Caco-2 (cell line): ENCODE results near the gene NKAPL. TPM values are rescaled to one million over a fixed set of nuclear protein-coding genes. Genes with fewer than 3 reads are reported as not detected.

Experiments used
- BruUV-seq: library from RNA; stranded (reverse); fragments of 400-500 nt; replicated peaks from 2 replicates; lab custom pipeline; 2021; lab: Mats Ljungman, UMichigan
- CTCF ChIA-PET: fragments of 300-600 bp; sonication (Branson Sonifier 250); formaldehyde crosslinking; loops from one replicate; lab custom pipeline; 2022; ENCODE audit warnings: antibody characterized with exemption; lab: Charles Lee
- POLR2A ChIA-PET: fragments of 300-600 bp; sonication (Branson Sonifier 250); formaldehyde crosslinking; loops from one replicate; lab custom pipeline; 2022; ENCODE audit warnings: antibody characterized with exemption; lab: Charles Lee
- DNase-seq, 2 experiments: peaks; one replicate each; pipeline versions ENCODE4 v3.0.0 to v3.0.0-alpha.2; 2020 to 2022
- H3K27me3 ChIP-seq: replicated peaks from 2 replicates; pipeline ENCODE4 v1.6.0; 2011; ENCODE audit warnings: low read length; ENCODE audit not compliant: control insufficient read depth, insufficient read depth
- H3K36me3 ChIP-seq: 2 replicates; pipeline ENCODE4 v1.5.1; 2011; ENCODE audit warnings: low read length; ENCODE audit not compliant: control insufficient read depth, insufficient read depth
- H3K4me1 ChIP-seq: fragments of 250-450 bp; sonication (Bioruptor Pico); 2 replicates; pipeline ENCODE4 v1.5.1; 2020; ENCODE audit warnings: mild to moderate bottlenecking
- H3K4me3 ChIP-seq: 2 replicates; pipeline ENCODE4 v1.5.1; 2011; ENCODE audit warnings: low read depth, mild to moderate bottlenecking, control low read depth, low read length
- H3K9me3 ChIP-seq: fragments of 250-450 bp; sonication (Bioruptor Pico); 2 replicates; pipeline ENCODE4 v1.5.1; 2020; ENCODE audit warnings: mild to moderate bottlenecking, moderate library complexity
- H3K27ac Mint-ChIP-seq: one replicate; pipeline ENCODE4 v1.8.0; 2022; ENCODE audit warnings: mixed read lengths; ENCODE audit not compliant: unreplicated experiment
- H3K27me3 Mint-ChIP-seq: one replicate; pipeline ENCODE4 v1.8.0; 2022; ENCODE audit warnings: mixed read lengths; ENCODE audit not compliant: insufficient read depth, unreplicated experiment
- H3K36me3 Mint-ChIP-seq: one replicate; pipeline ENCODE4 v1.8.0; 2022; ENCODE audit warnings: mild to moderate bottlenecking, mixed read lengths; ENCODE audit not compliant: insufficient read depth, unreplicated experiment
- H3K4me1 Mint-ChIP-seq: one replicate; pipeline ENCODE4 v1.8.0; 2022; ENCODE audit warnings: low read depth, mixed read lengths; ENCODE audit not compliant: unreplicated experiment
- H3K4me3 Mint-ChIP-seq: one replicate; pipeline ENCODE4 v1.8.0; 2022; ENCODE audit warnings: mild to moderate bottlenecking, moderate library complexity, mixed read lengths; ENCODE audit not compliant: unreplicated experiment
- H3K9me3 Mint-ChIP-seq: one replicate; pipeline ENCODE4 v1.8.0; 2022; ENCODE audit warnings: mixed read lengths; ENCODE audit not compliant: unreplicated experiment
- CTCF ChIP-seq, 2 experiments: fragments of 200-600 bp in 1 of 2; IDR thresholded peaks; 1 replicate in 1 of 2; 2 replicates in 1 of 2; pipeline versions ENCODE4 v1.5.1 to v1.8.0; 2011 to 2022; ENCODE audit warnings: antibody characterized with exemption in 1 of 2, control low read depth in 1 of 2, inconsistent platforms in 1 of 2, low read depth in 1 of 2, low read length in 1 of 2, mild to moderate bottlenecking in 1 of 2, moderate library complexity in 1 of 2; ENCODE audit not compliant: insufficient read depth in 1 of 2, severe bottlenecking in 1 of 2, unreplicated experiment in 1 of 2
- intact Hi-C: fragments of 100-400 bp; cut with micrococcal nuclease; formaldehyde crosslinking; loops from one replicate; pipeline ENCODE4 v1.10.0; 2022; ENCODE audit not compliant: unreplicated experiment
- total RNA-seq: library from RNA; stranded (reverse); gene quantifications from 2 replicates; pipeline ENCODE4 v1.2.3, GENCODE V29; 2022

NKAPL gene
- total RNA-seq, 1 experiment from 2014 or later = not detected

- DNase-seq = no peak
- no peaks in the 10 kb centered on the region; the same call in 1 of the 2 replicates for H3K36me3 ChIP-seq
- no peaks in the 10 kb centered on the region for H3K36me3 Mint-ChIP-seq
- no peaks in the 10 kb centered on the region for H3K4me1 Mint-ChIP-seq
- peak overlapping the region; percentile 57 for H3K4me3 ChIP-seq
- H3K27me3 ChIP-seq = no peaks in the 10 kb centered on the region
- no peaks in the 10 kb centered on the region for H3K27me3 Mint-ChIP-seq
- no peak overlapping the region for H3K4me3 Mint-ChIP-seq
- H3K4me1 ChIP-seq = peaks cover 15% of the 10 kb centered on the region
- no peaks in the 10 kb centered on the region for H3K9me3 Mint-ChIP-seq
- no peak overlapping the region for H3K27ac Mint-ChIP-seq
- TSS peak; percentile 60 for BruUV-seq
- POLR2A ChIA-PET = interaction anchor here (0.8 to 1.7 kb wide), 3 partner anchors 68 to 403 kb away, joined by 3 to 13 read pairs (median 5); partner anchors contain the start of genes ZKSCAN8 and ZSCAN31
- intact Hi-C loops = loop anchor here (1.0 kb wide), 4 partner anchors 14 to 89 kb away; partner anchors contain the start of genes PGBD1, ZKSCAN4 and ZSCAN9
- no peak for TF ChIP-seq CTCF (IDR thresholded peaks at IDR 0.05; ENCODE audit: insufficient read depth in 1 of 2, low read depth in 1 of 2, low read length in 1 of 2, severe bottlenecking in 1 of 2, unreplicated experiment in 1 of 2)
- CTCF ChIA-PET = interaction anchor here (0.8 to 1.7 kb wide), 4 partner anchors 68 to 163 kb away, joined by 3 to 9 read pairs (median 6); no protein-coding TSS in a partner anchor
- H3K9me3 ChIP-seq = no peaks in the 10 kb centered on the region
Measured at GRCh38 chr6:28267695-28268059, 8.6 kb downstream of the NKAPL start.

- TF ChIP-seq CTCF (IDR thresholded peaks at IDR 0.05; ENCODE audit: insufficient read depth in 1 of 2, low read depth in 1 of 2, low read length in 1 of 2, severe bottlenecking in 1 of 2, unreplicated experiment in 1 of 2) = no peak
- Histone ChIP-seq H3K36me3 (no peaks in the 10 kb centered on the region; the same call in 1 of the 2 replicates), H3K4me1 (peaks cover 11% of the 10 kb centered on the region), H3K9me3 (no peaks in the 10 kb centered on the region), H3K27me3 (no peaks in the 10 kb centered on the region), H3K4me3 (no peak overlapping the region)
- Mint-ChIP-seq H3K36me3 (no peaks in the 10 kb centered on the region), H3K27ac (no peak overlapping the region), H3K4me3 (no peak overlapping the region), H3K27me3 (no peaks in the 10 kb centered on the region), H3K9me3 (no peaks in the 10 kb centered on the region), H3K4me1 (no peaks in the 10 kb centered on the region)
- no TSS peak for BruUV-seq
- intact Hi-C loops = no loop called here
- ChIA-PET POLR2A (no interaction called here), CTCF (no interaction called here)
- DNase-seq = no peak
Measured at GRCh38 chr6:28269492-28269891, 10.4 kb downstream of the NKAPL start.

GRCh38 chr6:28274888-28275287, 15.8 kb downstream of the NKAPL start:
- Mint-ChIP-seq H3K27me3 (no peaks in the 10 kb centered on the region), H3K9me3 (no peaks in the 10 kb centered on the region), H3K27ac (no peak overlapping the region), H3K36me3 (no peaks in the 10 kb centered on the region), H3K4me3 (no peak overlapping the region), H3K4me1 (no peaks in the 10 kb centered on the region)
- Histone ChIP-seq H3K9me3 (no peaks in the 10 kb centered on the region), H3K4me3 (no peak overlapping the region), H3K4me1 (no peaks in the 10 kb centered on the region), H3K27me3 (no peaks in the 10 kb centered on the region), H3K36me3 (no peaks in the 10 kb centered on the region; the same call in 1 of the 2 replicates)
- CTCF ChIA-PET = no interaction called here
- no peak for TF ChIP-seq CTCF (IDR thresholded peaks at IDR 0.05; ENCODE audit: insufficient read depth in 1 of 2, low read depth in 1 of 2, low read length in 1 of 2, severe bottlenecking in 1 of 2, unreplicated experiment in 1 of 2)
- BruUV-seq = no TSS peak
- POLR2A ChIA-PET = no interaction called here
- intact Hi-C loops = no loop called here
- DNase-seq = no peak
